ENCODE data around the gene CLASP2. TPM values are rescaled to one million over a fixed set of nuclear protein-coding genes. Genes with fewer than 3 reads are reported as not detected.
A peak's percentile ranks its signal among the peaks of the same experiment; 100 is the strongest.

Gene CLASP2
- total RNA-seq, 2 experiments from 2014 or later = 63.4 to 73.1 TPM

- ATAC-seq (ENCODE audit: poor library complexity) = no peak
- Mint-ChIP-seq H3K27me3 (no peaks in the 10 kb centered on the region), H3K4me3 (peak overlapping the region; percentile 78), H3K36me3 (ENCODE audit: low read depth) (peaks cover 3% of the 10 kb centered on the region), H3K27ac (peak overlapping the region; percentile 82), H3K9me3 (no peaks in the 10 kb centered on the region), H3K4me1 (ENCODE audit: low read depth) (peaks cover 47% of the 10 kb centered on the region)
- CTCF ChIA-PET = no interaction called here
- intact Hi-C loops (cut with DNase I, micrococcal nuclease) = no loop called here
- H3K9me3 ChIP-seq (ENCODE audit: control insufficient read depth in 1 of 2, insufficient read depth in 1 of 2, low read length in 2 of 2) = no peaks in the 10 kb centered on the region
- H3K27ac ChIP-seq (ENCODE audit: low read depth in 1 of 2, low read length in 2 of 2) = no peak overlapping the region
- POLR2A ChIA-PET = interaction anchor here (0.8 to 1.5 kb wide), 3 partner anchors 15 to 219 kb away, joined by 3 to 4 read pairs (median 4); no protein-coding TSS in a partner anchor
- peaks cover 7% of the 10 kb centered on the region for H3K4me1 ChIP-seq (ENCODE audit: insufficient read depth, low read length)
- no peak for DNase-seq
- no peak for TF ChIP-seq CTCF (IDR thresholded peaks at IDR 0.05)
- no peaks in the 10 kb centered on the region for H3K36me3 ChIP-seq (ENCODE audit: insufficient read depth, low read length)
- peak overlapping the region; percentile 30 for H3K4me3 ChIP-seq (ENCODE audit: low read length)
- H3K27me3 ChIP-seq (ENCODE audit: control insufficient read depth in 1 of 2, insufficient read depth in 2 of 2, low read length in 2 of 2) = no peaks in the 10 kb centered on the region
These were observed 58.1 kb downstream of the CLASP2 start for GRCh38 chr3:33659856-33660434.

- DNase-seq = peak in 6 of 14 experiments; percentile 11 to 58 (median 19)
- intact Hi-C loops (cut with DNase I, micrococcal nuclease) = no loop called here
- H3K27ac Mint-ChIP-seq = peak overlapping the region; percentile 82
- Histone ChIP-seq H3K36me3 (ENCODE audit: insufficient read depth, low read length) (no peaks in the 10 kb centered on the region), H3K4me3 (ENCODE audit: low read length) (peak overlapping the region; percentile 30), H3K9me3 (ENCODE audit: control insufficient read depth in 1 of 2, insufficient read depth in 1 of 2, low read length in 2 of 2) (no peaks in the 10 kb centered on the region), H3K27ac (ENCODE audit: low read depth in 1 of 2, low read length in 2 of 2) (no peak overlapping the region), H3K4me1 (ENCODE audit: insufficient read depth, low read length) (peaks cover 7% of the 10 kb centered on the region), H3K27me3 (ENCODE audit: control insufficient read depth in 1 of 2, insufficient read depth in 2 of 2, low read length in 2 of 2) (no peaks in the 10 kb centered on the region)
- POLR2A ChIA-PET = interaction anchor here (0.8 to 1.5 kb wide), 4 partner anchors 14 to 218 kb away, joined by 3 to 4 read pairs (median 4); partner anchors contain the start of gene PDCD6IP
- CTCF ChIA-PET = no interaction called here
- no peaks in the 10 kb centered on the region for H3K36me3 Mint-ChIP-seq (ENCODE audit: low read depth)
- no peak for TF ChIP-seq CTCF (IDR thresholded peaks at IDR 0.05)
- ATAC-seq (ENCODE audit: poor library complexity) = peak; percentile 86
- H3K4me1 Mint-ChIP-seq (ENCODE audit: low read depth) = peaks cover 47% of the 10 kb centered on the region
- H3K4me3 Mint-ChIP-seq = peak overlapping the region; percentile 78
- H3K9me3 Mint-ChIP-seq = no peaks in the 10 kb centered on the region
- H3K27me3 Mint-ChIP-seq = no peaks in the 10 kb centered on the region
These were observed 58.8 kb downstream of the CLASP2 start for GRCh38 chr3:33658991-33659848.

- no peak for ATAC-seq (ENCODE audit: poor library complexity)
- ChIA-PET POLR2A (interaction anchor here (1.3 to 1.5 kb wide), 3 partner anchors 13 to 218 kb away, joined by 4 read pairs; partner anchors contain the start of gene PDCD6IP), CTCF (no interaction called here)
- Histone ChIP-seq H3K27me3 (ENCODE audit: control insufficient read depth in 1 of 2, insufficient read depth in 2 of 2, low read length in 2 of 2) (no peaks in the 10 kb centered on the region), H3K4me3 (ENCODE audit: low read length) (peak overlapping the region; percentile 30), H3K4me1 (ENCODE audit: insufficient read depth, low read length) (peaks cover 7% of the 10 kb centered on the region), H3K27ac (ENCODE audit: low read depth in 1 of 2, low read length in 2 of 2) (no peak overlapping the region), H3K36me3 (ENCODE audit: insufficient read depth, low read length) (no peaks in the 10 kb centered on the region), H3K9me3 (ENCODE audit: control insufficient read depth in 1 of 2, insufficient read depth in 1 of 2, low read length in 2 of 2) (no peaks in the 10 kb centered on the region)
- Mint-ChIP-seq H3K4me1 (ENCODE audit: low read depth) (peaks cover 53% of the 10 kb centered on the region), H3K27ac (no peak overlapping the region), H3K27me3 (no peaks in the 10 kb centered on the region), H3K9me3 (no peaks in the 10 kb centered on the region), H3K4me3 (peak overlapping the region; percentile 78), H3K36me3 (ENCODE audit: low read depth) (no peaks in the 10 kb centered on the region)
- intact Hi-C loops (cut with DNase I, micrococcal nuclease) = no loop called here
- DNase-seq = no peak
- TF ChIP-seq CTCF (IDR thresholded peaks at IDR 0.05) = no peak
These were observed 59.4 kb downstream of the CLASP2 start for GRCh38 chr3:33658621-33658990.

Data from CD4-positive, alpha-beta T cell (primary cell).